Measurements from ENCODE around the gene PRC1.

- TF ChIP-seq CTCF (IDR thresholded peaks at IDR 0.05; ENCODE audit: low read length) (no peak), EZH2 (IDR thresholded peaks at IDR 0.05; ENCODE audit: borderline replicate concordance, low read length) (no peak)
These were observed 34.4 kb downstream of the PRC1 start for GRCh38 chr15:90959894-90960293.
